DND-41 (cell line): ENCODE data around the gene TMEM269.

Experiments used
- ATAC-seq: fragments of 200-7000 bp; cut with Tn5 transposase; 3 replicates; pipeline ENCODE4 v1.9.1; 2021; ENCODE audit warnings: low read depth; ENCODE audit not compliant: insufficient read depth
- DNase-seq: peaks from one replicate; pipeline ENCODE4 v3.0.0-alpha.2; 2020
- H2AFZ ChIP-seq: 2 replicates; pipeline ENCODE4 v1.6.0; 2012; ENCODE audit warnings: low read depth, low read length
- H3K27ac ChIP-seq: 2 replicates; pipeline ENCODE4 v1.5.1; 2012; ENCODE audit warnings: low read length, inconsistent platforms
- H3K27me3 ChIP-seq: fragments of 200-600 bp; sonication (generic); 2 replicates; pipeline ENCODE4 v1.6.0; 2012; ENCODE audit warnings: low read length, mild to moderate bottlenecking, inconsistent platforms; ENCODE audit not compliant: insufficient read depth, poor library complexity
- H3K36me3 ChIP-seq: 2 replicates; pipeline ENCODE4 v1.5.1; 2012; ENCODE audit warnings: low read length, inconsistent platforms; ENCODE audit not compliant: insufficient read depth
- H3K4me1 ChIP-seq: 2 replicates; pipeline ENCODE4 v1.5.1; 2012; ENCODE audit warnings: mild to moderate bottlenecking, low read length; ENCODE audit not compliant: insufficient read depth
- H3K4me2 ChIP-seq: 2 replicates; pipeline ENCODE4 v1.6.0; 2012; ENCODE audit warnings: mild to moderate bottlenecking, moderate library complexity, low read length, inconsistent platforms; ENCODE audit not compliant: insufficient read depth
- H3K4me3 ChIP-seq, 2 experiments: fragments of 200-600 bp in 1 of 2; shearing (Covaris generic) in 1 of 2; 2 replicates each; pipeline ENCODE4 v1.5.1; 2012 to 2016; ENCODE audit warnings: inconsistent platforms in 2 of 2, low read length in 2 of 2, mild to moderate bottlenecking in 2 of 2, low read depth in 1 of 2, moderate library complexity in 1 of 2
- H3K79me2 ChIP-seq: 2 replicates; pipeline ENCODE4 v1.6.0; 2012; ENCODE audit warnings: low read length, inconsistent platforms; ENCODE audit not compliant: insufficient read depth
- H3K9ac ChIP-seq: 2 replicates; pipeline ENCODE4 v1.6.0; 2012; ENCODE audit warnings: low read depth, mild to moderate bottlenecking, inconsistent platforms, low read length, moderate library complexity
- H3K9me3 ChIP-seq: 2 replicates; pipeline ENCODE4 v1.5.1; 2012; ENCODE audit warnings: low read length, moderate library complexity, mild to moderate bottlenecking, inconsistent platforms; ENCODE audit not compliant: insufficient read depth, severe bottlenecking
- H4K20me1 ChIP-seq: 2 replicates; pipeline ENCODE4 v1.6.0; 2012; ENCODE audit warnings: low read length; ENCODE audit not compliant: insufficient read depth
- EZH2 ChIP-seq: IDR thresholded peaks from 3 replicates; pipeline ENCODE4 v1.6.1; 2012; ENCODE audit warnings: borderline replicate concordance, low read depth, mild to moderate bottlenecking, moderate library complexity, low read length, inconsistent platforms; ENCODE audit not compliant: severe bottlenecking
- TF ChIP-seq, protein P1 (sequence below): IDR thresholded peaks from 2 replicates; pipeline ENCODE4 v1.5.1; 2012; ENCODE audit warnings: borderline replicate concordance, low read length, moderate library complexity, mild to moderate bottlenecking; ENCODE audit not compliant: poor library complexity, severe bottlenecking; ENCODE audit errors: extremely low read depth

Gene TMEM269

DNA sequence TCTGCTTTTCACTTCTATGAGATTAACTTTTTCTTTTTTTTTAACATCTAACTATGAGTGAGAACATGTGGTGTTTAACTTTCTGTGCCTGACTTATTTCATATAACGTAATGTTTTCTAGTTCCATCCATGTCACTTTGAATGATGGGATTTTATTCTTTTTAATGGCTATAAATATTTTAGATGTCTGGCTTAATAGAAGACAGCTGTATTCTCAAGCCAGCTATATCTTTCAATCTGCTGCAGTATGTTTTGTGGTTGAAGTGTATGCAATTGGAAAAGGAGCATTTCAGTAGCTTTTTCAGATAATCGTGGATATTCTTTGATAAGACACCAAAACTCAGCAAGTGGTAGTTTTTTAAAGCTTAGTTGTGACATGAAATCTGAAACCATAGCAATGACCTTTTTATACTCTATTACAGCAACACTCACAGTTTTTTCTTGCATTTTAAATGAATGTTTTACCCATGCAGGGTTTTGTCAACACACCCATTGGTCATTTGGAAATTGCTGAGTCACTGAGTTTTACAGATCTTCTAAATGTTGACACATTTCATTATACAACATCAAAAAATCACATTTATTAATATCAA lies 38.1 kb downstream of the TMEM269 start:
- H3K4me3 ChIP-seq, result no peak overlapping the region
- TF ChIP-seq, protein P1, sequence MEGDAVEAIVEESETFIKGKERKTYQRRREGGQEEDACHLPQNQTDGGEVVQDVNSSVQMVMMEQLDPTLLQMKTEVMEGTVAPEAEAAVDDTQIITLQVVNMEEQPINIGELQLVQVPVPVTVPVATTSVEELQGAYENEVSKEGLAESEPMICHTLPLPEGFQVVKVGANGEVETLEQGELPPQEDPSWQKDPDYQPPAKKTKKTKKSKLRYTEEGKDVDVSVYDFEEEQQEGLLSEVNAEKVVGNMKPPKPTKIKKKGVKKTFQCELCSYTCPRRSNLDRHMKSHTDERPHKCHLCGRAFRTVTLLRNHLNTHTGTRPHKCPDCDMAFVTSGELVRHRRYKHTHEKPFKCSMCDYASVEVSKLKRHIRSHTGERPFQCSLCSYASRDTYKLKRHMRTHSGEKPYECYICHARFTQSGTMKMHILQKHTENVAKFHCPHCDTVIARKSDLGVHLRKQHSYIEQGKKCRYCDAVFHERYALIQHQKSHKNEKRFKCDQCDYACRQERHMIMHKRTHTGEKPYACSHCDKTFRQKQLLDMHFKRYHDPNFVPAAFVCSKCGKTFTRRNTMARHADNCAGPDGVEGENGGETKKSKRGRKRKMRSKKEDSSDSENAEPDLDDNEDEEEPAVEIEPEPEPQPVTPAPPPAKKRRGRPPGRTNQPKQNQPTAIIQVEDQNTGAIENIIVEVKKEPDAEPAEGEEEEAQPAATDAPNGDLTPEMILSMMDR, result no peak
- TF ChIP-seq EZH2, result no peak
- H3K36me3 ChIP-seq, result no peaks in the 10 kb centered on the region
- DNase-seq, result no peak
- H3K4me1 ChIP-seq, result peaks cover 3% of the 10 kb centered on the region
- H3K4me2 ChIP-seq, result no peak overlapping the region
- H3K9me3 ChIP-seq, result no peaks in the 10 kb centered on the region
- H3K27me3 ChIP-seq, result no peaks in the 10 kb centered on the region
- no peak for ATAC-seq
- no peak overlapping the region for H3K9ac ChIP-seq
- H2AFZ ChIP-seq, result no peak overlapping the region
- no peaks in the 10 kb centered on the region for H4K20me1 ChIP-seq
- H3K79me2 ChIP-seq, result no peaks in the 10 kb centered on the region
- no peak overlapping the region for H3K27ac ChIP-seq

DNA sequence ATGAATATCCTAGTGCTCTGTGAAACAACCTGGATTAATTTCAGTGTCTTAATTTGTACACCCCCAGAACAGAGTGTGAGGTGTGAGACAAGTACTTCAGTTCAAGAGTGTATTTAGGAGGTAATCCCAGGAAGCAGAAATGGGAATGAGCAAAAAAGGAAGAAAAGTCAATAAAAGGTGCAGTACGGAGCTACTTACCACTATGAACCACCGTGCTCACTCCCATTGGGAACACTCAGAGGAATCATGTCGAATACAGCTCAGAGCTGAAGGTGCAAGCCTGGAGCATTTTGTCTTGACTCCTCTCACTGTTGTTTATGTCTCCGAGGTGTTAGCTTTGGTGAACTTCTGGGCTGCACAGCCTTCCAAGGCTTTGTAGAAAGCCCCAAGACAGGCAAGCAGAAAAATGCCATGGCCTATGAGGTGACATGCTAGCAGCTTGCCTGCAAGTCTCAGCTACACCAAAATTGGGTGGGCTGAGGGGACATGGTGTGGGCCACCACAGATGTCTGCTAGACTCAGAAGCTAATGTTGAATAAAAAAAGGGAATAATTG lies 39.8 kb downstream of the TMEM269 start:
- ATAC-seq (no peak), DNase-seq (no peak)
- Histone ChIP-seq H3K27ac (no peak overlapping the region), H2AFZ (no peak overlapping the region), H3K9ac (no peak overlapping the region), H3K9me3 (no peaks in the 10 kb centered on the region), H3K4me3 (no peak overlapping the region), H3K4me2 (no peak overlapping the region), H3K79me2 (no peaks in the 10 kb centered on the region), H3K36me3 (no peaks in the 10 kb centered on the region), H3K4me1 (no peaks in the 10 kb centered on the region), H4K20me1 (no peaks in the 10 kb centered on the region), H3K27me3 (no peaks in the 10 kb centered on the region)
- TF ChIP-seq, protein P1, result no peak
- TF ChIP-seq EZH2, result no peak

DNA sequence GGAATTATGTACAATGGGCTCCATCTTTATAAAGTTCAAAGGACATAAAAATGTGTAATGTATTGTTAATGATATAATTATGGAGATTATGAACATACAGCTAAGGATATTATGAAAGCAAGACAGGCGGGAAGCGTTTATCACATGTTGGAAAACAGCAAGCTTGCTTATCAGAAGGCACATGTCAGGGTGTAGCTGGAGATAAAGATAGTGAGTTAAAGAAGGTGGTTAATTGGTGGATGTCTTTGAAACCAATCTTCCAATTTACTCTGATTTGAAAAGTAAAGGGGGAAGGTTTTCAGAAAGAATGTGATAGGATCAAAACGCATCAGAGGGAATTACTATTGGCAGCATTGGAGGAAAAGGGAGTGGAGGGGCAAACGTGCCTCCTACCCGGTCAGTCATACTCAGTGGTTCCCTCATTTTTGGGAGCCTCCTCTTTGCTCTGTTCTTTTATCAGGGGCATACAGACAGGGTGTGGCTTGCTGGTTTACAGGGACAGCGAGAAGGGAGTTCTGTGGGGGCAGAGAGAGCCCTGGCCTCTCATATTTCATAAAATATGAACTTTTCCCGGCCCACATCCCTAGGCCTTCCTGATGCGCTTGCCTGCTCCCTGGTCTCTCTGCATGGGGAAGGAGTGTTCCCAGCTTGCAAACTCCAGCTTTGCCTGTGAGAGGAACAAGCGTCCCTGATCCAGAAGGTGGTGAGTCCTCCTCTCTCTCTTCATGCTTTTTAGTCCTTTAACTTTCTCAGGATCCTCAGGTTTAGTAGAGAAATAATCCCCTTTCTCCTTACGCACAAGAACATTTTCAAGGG lies 40.5 kb downstream of the TMEM269 start:
- no peaks in the 10 kb centered on the region for H4K20me1 ChIP-seq
- no peaks in the 10 kb centered on the region for H3K79me2 ChIP-seq
- no peak overlapping the region for H2AFZ ChIP-seq
- H3K9ac ChIP-seq, result no peak overlapping the region
- ATAC-seq (no peak), DNase-seq (no peak)
- no peaks in the 10 kb centered on the region for H3K4me1 ChIP-seq
- no peak overlapping the region for H3K4me2 ChIP-seq
- H3K36me3 ChIP-seq, result no peaks in the 10 kb centered on the region
- no peaks in the 10 kb centered on the region for H3K27me3 ChIP-seq
- H3K9me3 ChIP-seq, result no peaks in the 10 kb centered on the region
- TF ChIP-seq EZH2, result no peak
- TF ChIP-seq, protein P1, result no peak
- no peak overlapping the region for H3K4me3 ChIP-seq
- no peak overlapping the region for H3K27ac ChIP-seq
